ENCODE data around the gene IGSF9B.
"Not testable (repeated sequence)": the region's sequence is repeated elsewhere in the genome, so short reads cannot be mapped to it uniquely, and the experiment has no call there.

Gene IGSF9B, protein sequence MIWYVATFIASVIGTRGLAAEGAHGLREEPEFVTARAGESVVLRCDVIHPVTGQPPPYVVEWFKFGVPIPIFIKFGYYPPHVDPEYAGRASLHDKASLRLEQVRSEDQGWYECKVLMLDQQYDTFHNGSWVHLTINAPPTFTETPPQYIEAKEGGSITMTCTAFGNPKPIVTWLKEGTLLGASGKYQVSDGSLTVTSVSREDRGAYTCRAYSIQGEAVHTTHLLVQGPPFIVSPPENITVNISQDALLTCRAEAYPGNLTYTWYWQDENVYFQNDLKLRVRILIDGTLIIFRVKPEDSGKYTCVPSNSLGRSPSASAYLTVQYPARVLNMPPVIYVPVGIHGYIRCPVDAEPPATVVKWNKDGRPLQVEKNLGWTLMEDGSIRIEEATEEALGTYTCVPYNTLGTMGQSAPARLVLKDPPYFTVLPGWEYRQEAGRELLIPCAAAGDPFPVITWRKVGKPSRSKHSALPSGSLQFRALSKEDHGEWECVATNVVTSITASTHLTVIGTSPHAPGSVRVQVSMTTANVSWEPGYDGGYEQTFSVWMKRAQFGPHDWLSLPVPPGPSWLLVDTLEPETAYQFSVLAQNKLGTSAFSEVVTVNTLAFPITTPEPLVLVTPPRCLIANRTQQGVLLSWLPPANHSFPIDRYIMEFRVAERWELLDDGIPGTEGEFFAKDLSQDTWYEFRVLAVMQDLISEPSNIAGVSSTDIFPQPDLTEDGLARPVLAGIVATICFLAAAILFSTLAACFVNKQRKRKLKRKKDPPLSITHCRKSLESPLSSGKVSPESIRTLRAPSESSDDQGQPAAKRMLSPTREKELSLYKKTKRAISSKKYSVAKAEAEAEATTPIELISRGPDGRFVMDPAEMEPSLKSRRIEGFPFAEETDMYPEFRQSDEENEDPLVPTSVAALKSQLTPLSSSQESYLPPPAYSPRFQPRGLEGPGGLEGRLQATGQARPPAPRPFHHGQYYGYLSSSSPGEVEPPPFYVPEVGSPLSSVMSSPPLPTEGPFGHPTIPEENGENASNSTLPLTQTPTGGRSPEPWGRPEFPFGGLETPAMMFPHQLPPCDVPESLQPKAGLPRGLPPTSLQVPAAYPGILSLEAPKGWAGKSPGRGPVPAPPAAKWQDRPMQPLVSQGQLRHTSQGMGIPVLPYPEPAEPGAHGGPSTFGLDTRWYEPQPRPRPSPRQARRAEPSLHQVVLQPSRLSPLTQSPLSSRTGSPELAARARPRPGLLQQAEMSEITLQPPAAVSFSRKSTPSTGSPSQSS (N-terminal part only)

DNA sequence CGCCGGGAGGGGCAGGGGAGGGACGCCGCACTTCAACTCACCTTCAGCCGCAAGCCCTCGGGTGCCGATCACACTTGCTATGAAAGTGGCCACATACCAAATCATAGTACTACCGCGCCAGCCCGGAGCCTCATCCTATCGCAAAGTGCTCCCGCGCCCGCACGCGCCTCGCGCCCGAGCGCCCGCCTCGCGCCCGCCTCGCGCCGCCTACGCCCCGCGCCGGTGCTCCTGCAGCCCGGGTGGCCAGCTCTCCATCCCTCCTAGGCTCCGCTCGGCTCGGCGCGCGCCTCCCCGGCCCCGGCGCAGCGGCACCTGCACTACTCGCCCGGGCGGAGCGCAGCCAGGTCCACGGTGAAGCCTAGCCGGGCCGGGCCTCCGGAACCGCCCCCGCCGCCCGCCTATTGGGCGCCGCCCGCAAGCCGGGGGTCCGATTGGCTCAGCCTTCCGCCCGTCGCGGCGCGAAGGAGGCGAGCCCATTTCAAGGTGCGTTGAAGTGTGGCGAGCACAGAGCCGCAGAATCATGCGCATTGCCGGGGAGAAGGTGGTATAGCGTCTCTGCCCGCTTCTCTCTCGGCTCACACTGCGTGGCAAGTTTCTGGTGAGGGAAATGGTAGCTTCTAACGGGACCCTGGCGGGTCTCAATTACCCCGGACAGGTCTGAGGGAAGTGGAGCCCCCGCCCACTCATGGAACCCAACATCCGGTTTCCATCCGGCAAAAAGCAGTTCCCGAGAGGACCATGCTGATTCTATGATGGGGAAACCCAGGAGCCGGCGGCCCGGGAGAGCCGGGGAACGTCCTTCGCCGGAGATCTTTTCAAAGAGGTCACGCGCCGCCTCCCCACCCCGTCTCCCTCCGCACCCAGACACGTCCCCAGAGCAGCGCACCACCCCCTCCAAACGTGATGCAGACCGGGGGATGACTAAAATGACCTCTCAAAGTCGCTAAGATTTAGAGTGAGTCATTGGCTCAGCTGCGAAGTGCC, at the start of gene IGSF9B:
TSS of gene IGSF9B (minus strand) at position 319 of the 984 bp plus-strand sequence. CDS start at position 105, 214 bp downstream.
- peak in 1 of 2 donors; percentile 20 for DNase-seq

DNA sequence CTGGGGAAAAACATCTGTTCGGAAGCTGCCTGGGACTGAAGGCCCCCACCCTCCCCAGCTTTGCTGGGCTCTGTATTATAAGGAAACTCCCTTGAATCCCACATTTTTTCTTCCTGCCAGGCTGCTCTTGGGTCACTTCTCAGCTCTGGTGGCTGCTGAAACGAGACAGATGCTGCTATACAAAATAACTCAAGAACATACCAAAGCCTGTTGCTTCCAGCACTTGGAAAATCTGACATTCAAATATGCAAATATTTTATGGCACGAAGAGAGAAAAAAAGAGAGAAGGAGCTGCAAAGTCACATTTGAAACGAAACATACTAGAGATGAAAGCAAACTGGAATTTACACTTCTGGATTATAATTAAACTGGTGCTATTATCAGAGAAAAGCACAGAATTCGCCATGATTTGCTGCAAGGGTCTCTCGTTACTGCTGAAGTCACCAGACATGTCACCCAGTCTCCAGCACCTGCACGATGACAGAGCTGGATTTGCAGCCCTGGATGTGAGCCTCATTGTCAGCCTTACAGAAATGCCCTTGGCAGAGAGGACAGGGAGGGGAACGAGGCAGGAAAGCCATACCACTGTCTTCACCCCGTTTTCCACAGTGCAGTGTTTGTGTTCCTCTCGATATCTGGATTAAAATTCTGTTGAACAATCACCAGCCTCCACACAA, 47.9 kb upstream of the IGSF9B start:
- no peak for DNase-seq

DNA sequence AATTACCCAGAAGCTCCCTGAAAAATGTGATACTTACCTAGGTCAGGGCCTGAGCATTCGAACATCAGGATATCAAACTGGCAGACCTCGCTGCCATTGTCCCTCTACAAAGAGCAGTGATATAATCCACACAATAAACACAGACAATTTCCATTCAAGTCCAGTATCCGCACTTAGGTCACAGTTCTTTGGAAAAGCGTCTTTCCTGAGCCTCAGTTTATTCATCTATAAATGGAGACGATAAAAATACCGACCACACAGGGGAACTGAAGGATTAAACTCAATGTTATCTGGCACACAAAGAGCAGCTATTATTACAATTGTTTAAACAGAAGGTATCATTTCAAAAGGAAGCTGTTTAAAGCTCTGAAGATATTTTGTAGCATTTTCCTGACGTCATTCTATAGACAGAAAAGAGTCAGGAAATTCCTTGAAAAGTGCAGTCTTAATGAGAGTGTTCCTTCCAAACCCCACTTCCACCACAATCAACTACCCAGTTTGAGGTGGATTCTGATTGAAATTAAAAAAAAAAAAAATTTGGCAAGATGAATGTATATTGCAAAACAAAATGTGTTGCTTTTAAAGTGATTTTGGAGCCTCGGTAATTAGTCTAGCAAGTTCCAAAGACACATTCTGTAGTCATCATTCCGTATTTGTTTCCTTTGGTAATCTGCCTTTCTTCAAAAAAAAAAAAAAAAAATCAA, 47.2 kb upstream of the IGSF9B start:
- no peak for DNase-seq

DNA sequence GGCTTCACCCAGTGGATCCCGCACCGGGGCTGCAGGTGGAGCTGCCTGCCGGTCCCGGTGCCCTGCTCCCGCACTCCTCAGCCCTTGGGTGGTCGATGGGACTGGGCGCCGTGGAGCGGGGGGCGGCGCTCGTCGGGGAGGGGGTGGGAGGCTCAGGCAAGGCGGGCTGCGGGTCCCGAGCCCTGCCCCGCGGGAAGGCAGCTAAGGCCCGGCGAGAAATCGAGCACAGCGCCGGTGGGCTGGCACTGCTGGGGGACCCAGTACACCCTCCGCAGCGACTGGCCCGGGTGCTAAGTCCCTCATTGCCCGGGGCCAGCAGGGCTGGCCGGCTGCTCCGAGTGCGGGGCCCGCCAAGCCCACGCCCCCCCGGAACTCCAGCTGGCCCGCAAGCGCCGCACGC, 46.1 kb upstream of the IGSF9B start:
- not testable (repeated sequence) for DNase-seq

DNA sequence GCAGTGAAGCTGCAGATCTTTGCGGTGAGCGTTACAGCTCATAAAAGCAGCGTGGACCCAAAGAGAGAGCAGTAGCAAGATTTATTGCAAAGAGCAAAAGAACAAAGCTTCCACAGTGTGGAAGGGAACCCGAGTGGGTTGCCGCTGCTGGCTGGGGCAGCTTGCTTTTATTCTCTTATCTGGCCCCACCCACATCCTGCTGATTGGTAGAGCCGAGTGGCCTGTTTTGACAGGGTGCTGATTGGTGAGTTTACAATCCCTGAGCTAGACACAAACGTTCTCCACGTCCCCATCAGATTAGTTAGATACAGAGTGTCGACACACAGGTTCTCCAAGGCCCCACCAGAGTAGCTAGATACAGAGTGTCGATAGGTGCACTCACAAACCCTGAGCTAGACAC, 45.6 kb upstream of the IGSF9B start:
- DNase-seq: not testable (repeated sequence)

DNA sequence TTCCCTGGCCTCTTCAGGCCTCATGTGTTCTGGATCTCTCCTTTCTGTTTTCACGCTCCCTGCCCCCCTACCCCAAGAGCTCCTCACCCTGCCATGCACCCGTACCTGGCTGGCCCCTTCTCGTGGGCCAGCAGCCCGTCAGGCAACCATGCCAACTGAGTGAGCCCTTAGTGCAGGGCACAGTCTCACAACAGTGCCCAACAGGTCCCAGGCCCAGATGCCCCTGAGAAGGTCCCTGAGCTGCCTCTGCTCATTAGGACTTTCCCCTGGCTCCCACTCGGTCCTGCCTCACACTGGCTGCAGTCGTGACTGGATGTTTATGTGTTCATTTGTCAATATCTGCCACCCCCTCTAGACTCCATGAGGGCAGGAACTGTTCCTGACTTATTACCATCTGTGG, 44.8 kb upstream of the IGSF9B start:
- no peak for DNase-seq

DNA sequence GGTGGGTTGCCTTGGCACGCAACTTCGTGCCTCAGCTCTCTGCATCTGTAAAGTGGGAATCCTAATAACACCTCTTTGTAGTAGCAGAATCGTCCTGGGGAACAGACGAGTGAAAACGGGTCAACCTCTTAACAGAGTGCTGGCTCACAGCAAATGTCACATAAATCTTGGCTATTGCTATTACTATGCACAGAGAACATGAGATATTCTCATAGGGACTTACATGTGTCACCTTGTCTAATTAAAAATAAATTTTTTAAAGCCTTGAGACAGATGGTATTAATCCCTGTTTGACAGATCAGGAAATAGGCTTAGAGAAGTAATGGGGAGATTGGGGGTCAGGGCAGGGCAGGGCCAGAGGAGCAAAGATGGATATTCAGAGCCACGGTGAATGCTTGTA, 44.3 kb upstream of the IGSF9B start:
- DNase-seq: no peak

DNA sequence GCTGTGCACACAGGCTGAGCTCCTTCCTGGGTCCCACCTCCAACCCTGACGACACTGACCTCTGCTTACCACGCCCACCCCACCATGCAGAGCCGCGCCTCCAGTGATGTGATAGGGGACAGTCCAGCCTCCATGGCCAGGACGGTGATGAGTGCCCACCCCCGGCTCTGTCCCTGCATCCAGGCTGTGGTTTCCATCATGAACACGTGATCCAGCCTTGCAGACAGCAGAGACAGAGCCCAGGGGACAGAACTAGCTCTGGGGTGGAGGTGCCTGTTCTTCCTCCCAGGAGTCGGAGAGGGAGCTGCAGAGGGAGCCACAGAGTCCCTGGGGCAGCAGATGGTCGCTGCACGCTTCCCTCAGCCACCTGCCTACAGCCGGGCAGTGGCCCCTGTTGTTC, 42.6 kb upstream of the IGSF9B start:
- DNase-seq: no peak

DNA sequence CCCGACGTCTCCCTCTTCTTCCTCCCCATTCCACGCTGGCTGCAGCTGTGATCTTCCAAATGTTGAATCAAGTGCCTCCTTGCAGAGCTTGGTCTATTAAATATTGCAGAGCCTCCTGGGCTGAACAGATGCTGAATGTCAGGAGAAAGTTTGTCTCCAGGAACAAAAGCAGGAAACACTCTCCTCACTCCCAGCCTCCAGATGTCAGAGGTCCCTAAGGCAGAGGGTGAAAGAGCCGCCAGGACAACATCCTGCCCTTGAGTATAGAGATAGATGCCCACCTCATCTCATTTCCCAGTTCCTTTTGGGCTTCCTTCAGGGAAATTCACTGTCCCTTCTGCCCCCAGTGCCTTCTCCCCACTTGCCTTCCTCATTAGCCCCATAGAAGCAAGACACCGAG, 40.8 kb upstream of the IGSF9B start:
- no peak for DNase-seq

DNA sequence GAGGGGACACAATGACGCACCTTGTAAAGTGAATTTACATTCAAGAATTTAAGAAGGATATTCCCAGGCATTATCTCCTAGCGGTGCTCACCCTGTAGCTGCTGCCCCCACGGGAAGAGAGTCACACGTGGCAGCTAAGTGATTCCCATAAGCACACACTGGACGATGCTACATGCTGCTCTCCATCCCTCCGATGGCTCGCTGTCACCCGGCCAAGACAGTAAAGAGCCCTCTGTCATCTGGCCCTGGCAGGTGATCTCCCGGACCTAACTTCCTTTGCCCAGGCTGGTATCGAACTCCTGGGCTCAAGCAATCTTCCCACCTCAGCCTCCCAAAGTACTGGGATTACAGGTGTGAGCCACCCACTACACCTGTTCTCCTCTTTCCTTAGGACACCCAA, 39.9 kb upstream of the IGSF9B start:
- DNase-seq: no peak

DNA sequence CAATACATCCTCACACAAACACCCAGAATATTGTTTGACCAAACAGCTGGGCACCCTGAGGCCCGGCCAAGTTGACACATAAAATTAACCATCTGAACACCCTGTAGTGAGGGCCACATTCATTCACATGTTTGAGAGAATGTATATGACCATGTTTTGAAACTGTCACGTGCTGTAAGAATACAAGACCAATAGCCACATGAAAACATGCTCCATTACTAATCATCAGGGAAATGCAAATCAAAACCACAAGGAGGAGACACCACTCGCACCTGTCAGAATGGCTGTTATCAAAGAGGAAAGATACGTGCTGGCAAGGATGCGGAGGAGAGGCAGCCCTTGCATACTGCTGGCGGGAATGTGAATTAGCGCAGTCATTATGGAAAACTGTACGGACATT, 38.3 kb upstream of the IGSF9B start:
- no peak for DNase-seq

DNA sequence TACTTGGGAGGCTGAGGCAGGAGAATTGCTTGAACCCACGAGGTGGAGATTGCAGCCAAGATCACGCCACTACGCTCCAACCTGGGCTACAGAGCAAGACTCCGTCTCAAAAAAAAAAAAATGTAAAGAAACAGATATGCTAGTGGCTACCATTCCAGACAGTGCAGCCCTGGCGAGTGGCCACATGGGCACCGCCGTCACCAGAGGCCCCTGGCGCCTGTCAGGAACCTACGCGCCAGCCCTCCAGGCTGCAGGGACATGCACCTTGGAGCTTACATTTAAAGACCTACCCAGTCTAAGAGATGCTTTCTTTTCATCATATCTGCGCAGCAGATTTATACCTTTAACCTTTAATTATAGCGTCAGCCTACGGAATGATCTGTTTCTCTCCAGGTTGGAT, 37.2 kb upstream of the IGSF9B start:
- no peak for DNase-seq

DNA sequence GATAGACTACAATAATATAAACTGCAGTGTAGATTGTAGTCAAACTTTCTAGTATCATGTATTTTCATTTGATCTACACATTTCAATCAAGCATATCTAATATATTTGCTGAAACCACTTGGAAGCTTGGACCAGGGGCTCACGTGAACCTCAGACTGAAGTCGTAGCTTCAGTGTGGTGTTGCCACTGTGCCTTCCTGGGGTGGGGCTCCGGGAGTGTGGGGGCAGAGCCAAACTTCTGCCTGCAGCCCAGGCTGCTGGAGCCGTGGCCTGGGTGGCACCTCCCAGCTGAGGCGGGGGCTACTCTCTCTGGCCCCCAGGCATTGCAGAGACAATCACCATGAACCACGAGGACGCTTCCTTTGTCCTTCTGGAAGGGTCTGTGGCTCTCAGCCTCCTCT, 36.3 kb upstream of the IGSF9B start:
- DNase-seq: no peak

DNA sequence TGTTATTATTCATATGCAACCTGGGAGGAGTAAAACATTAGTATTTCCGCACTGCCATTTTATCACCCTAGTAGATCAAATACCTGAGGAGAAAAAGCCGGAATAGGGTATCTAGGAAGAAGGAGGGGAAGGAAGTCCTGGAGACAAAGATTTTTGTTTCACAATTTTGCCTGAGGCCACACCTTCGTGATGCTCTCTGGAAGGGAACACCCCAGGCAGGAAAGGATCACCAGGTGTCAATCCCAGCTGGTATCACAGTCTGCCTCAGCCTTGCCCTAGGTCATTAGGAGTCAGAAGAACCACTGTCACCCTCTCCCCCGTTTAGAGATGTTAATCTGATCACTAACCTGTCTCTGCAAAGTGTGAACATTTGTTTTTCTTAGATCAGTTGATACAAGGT, 35.4 kb upstream of the IGSF9B start:
- DNase-seq: no peak

DNA sequence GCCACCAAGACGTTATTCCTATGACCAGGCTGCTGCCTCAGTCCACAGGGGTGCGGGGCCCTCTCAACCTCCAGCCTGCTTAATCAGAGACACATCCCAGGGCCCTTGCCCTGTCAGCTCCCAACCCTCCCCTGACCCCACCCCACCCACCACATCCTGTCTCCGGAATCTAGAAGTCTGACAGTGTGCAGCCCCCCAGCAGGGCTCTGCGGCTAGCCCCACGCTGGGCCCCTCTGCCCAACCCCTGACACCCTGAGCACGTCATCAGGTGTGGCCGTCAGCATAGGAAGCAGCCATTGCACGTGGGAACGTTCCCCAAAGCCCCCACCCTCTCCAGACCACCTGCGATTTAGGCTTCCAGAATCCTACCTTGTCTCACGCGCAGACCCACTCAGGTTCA, 34.3 kb upstream of the IGSF9B start:
- no peak for DNase-seq

DNA sequence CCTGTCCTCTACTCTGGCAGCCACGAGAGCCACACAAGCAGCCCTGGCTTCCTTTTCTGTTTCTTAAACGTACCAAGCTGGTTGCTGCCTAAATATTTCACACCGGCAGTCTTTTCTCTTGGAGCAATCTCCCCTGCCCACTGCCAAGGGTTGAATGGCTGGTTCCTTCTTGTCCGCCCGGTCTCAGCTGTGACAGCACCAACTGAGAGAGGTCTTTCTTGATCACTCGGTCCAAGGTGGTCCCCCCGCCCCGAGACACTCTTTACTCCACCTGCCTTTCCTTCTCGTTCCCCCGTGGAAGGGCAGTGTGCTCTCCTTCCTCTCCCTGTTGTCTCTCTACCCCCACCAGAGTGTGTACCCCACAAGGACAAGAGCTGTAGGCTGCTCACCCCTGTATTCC, 33.7 kb upstream of the IGSF9B start:
- no peak for DNase-seq

DNA sequence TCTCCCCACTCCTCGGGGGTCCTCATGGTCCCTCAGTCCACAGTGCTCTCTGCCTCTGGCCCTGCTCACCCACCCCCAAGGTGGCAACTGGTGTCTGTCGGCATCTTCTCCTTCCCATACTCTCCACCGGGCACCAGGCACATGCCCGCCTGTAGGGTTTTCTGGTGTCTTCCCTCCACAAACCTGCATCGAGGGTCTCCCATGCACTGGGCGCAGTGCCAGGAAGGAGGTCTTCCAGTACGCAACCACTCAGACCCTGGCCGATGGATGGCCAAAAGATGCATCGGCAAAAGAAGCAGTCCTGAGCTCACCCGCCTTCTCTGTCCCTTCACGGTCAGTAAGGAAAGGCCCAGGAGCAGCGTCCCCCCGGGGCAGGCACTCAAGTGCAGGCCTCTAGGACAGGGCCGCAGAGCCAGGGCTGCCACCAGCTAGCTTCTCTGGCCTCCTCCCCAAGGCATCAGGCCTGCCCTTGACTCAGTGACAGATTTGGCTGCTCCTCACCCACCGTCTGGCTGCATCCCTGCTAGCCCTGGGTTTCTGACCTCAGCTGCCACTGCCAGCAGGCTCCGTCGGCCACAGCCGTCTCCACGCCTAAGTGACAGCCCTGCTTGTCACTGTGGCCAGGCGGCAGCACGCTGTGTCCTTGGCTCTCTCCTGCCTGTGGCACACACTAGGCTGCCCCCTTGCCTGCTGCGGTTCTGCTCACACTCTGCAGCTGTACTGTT, 32.1 kb upstream of the IGSF9B start:
- DNase-seq: no peak

DNA sequence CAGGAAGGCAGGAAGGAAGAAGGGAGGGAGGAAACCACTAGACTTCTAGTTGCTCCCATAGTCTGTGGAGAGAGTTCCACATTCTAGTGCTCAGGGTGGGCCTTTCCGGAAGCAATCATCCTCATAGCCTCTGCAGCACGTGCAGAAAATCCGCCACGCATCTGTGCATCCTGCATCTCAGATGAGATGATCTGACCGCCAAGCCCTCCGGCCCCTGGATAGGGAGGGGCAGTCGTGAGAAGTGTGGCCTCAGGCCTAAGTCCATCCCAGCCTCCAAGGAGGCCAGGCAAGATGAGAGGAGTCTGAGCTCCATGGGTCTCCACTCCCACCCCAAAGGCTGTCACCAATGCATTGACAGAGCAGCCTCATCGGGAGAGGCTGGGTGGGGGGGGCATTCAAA, 30.4 kb upstream of the IGSF9B start:
- no peak for DNase-seq

DNA sequence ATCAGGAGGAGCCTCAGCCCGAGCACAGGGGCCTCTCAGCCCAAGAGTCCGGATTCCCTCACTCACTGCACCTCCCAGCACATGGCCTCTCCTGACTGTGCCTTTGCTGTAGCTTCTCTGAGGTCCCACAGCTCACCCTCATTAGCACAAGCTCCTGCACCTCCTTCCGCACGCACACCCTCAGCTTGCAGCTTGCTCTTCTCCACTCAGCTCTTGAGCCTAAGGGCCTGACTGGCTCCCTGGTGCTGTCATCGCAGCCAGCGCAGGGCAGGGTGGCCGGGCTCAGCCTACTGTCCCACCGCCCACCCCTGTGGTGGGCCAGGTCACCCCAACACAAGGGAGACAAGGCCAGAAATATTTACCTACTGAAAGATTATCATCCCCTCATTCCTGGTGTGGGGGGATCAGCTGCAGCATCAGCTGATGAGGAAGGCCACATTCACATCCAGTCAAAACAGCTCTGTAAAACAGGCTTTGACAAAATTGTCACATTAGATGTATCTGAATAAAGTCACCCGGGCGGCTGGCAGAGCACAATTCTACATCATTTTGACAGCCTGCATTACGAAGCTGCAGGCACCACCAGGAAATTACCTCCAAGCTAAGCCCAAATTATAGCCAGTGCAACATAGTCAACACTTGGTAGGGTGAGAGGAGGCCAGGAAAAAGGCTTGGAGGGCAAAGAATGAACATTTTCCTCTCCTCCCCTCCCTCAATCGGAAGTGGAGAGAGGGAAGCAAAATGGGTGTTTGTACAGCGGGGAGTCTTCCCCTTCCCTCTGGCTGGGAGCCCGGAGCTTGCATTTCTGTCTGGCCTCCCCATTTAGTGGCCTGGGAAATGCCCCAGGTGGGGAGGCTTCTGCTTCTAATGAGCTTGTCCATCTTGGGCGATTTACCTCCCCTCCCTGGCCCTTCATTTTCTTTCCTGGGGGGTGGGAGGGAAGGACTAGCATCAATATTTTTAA, 29.5 kb upstream of the IGSF9B start:
- DNase-seq: no peak

Data from inflammatory macrophage treated with lipopolysaccharide for 1 hour (primary cell).